Hepatocyte (in vitro differentiated cells): ENCODE measurements around the gene LRRC36.

Experiments used
- EZH2 ChIP-seq: fragments of 200-600 bp; sonication (generic); IDR thresholded peaks from 2 replicates; pipeline ENCODE4 v1.6.1; 2016; ENCODE audit warnings: antibody characterized with exemption, mild to moderate bottlenecking, borderline replicate concordance
- TF ChIP-seq, protein P1 (sequence below): fragments of 200-600 bp; sonication (generic); IDR thresholded peaks from 2 replicates; pipeline ENCODE4 v1.5.1; 2016; ENCODE audit warnings: antibody characterized with exemption, mild to moderate bottlenecking; ENCODE audit not compliant: poor library complexity

DNA sequence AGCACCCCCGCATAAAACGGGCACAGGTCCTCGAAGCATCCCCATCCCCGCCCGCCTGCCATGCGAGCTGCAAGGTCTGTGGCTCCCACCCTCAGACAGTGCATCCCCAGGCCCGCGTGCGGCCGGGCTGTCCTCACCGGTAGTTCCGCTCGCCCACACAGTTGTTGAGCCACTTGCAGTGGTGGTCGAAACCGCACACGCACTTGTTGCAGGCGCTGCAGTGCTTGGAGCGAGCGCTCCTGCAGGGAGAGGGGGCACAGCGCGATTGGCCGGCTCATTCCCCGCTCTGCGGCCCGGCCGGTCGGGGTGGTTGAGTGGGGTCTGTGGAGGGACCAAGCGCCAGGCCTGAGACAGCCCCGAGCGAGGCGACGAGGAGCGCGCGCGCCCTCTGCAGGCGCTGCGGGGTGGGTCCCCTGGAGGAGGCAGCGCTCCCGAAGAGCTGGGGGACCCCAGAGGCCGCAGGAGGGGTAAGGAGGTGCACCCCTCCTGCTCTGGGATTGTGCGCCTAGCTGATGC lies 72.7 kb downstream of the LRRC36 start:
- TF ChIP-seq, protein P1, sequence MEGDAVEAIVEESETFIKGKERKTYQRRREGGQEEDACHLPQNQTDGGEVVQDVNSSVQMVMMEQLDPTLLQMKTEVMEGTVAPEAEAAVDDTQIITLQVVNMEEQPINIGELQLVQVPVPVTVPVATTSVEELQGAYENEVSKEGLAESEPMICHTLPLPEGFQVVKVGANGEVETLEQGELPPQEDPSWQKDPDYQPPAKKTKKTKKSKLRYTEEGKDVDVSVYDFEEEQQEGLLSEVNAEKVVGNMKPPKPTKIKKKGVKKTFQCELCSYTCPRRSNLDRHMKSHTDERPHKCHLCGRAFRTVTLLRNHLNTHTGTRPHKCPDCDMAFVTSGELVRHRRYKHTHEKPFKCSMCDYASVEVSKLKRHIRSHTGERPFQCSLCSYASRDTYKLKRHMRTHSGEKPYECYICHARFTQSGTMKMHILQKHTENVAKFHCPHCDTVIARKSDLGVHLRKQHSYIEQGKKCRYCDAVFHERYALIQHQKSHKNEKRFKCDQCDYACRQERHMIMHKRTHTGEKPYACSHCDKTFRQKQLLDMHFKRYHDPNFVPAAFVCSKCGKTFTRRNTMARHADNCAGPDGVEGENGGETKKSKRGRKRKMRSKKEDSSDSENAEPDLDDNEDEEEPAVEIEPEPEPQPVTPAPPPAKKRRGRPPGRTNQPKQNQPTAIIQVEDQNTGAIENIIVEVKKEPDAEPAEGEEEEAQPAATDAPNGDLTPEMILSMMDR, result peak; percentile 71
- TF ChIP-seq EZH2, result no peak
